NCI-H345 treated with DMSO at 0.1 percent for 48 hours (cell line): ENCODE measurements around the gene TWSG1.

Experiments used
- DNase-seq: peaks from one replicate; lab custom pipeline; 2025; ENCODE audit not compliant: unreplicated experiment; lab: John Stamatoyannopoulos, UW

Gene TWSG1

GRCh38 chr18:9334329-9334972 lies at the start of gene TWSG1:
Gene TWSG1, plus strand, starts transcription at chr18:9334773. Its CDS starts 2,457 bp downstream, at chr18:9337230.
- peak; percentile 54 for DNase-seq

DNA sequence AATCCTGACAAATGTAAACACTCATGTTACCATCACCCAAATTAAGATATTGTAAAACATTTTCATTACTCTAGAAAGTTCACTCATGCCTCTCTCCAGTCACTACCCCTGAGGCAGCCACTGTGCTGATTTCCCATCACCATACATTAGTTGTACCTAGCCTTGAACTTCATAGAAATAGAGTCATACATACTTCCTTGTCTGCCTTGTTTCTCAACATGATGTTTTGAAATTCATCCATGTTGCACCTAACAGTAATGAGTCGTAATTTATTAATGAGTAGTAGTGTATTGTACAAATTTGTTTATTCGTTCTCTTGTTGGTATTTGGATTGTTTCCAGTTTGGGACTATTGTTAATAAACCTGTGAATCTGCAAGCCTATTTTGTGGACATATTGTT lies 49.0 kb upstream of the TWSG1 start:
- DNase-seq, result no peak

GRCh38 chr18:9287036-9287435 lies 47.5 kb upstream of the TWSG1 start:
- peak; percentile 41 for DNase-seq

DNA sequence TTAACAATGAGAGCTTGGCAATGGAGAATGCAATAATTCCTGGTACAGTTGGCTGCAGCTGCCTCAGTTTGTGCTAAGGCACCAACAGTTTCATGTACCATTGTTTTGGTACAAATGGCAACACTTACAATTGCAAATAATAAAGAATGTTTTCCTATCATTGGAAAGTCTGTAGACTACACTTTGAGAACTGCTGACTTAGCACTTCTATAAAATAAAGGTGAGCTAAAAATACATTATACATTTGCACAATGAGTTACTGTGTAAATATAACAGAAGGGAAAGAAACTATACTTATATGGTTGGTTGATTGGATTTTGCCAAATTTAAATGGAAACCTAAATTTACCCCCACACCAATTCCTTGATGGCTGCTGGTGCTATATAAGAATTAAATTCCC lies 44.9 kb upstream of the TWSG1 start:
- DNase-seq, result no peak

GRCh38 chr18:9290156-9290555 lies 44.4 kb upstream of the TWSG1 start:
- DNase-seq, result no peak

GRCh38 chr18:9292047-9292446 lies 42.5 kb upstream of the TWSG1 start:
- no peak for DNase-seq

DNA sequence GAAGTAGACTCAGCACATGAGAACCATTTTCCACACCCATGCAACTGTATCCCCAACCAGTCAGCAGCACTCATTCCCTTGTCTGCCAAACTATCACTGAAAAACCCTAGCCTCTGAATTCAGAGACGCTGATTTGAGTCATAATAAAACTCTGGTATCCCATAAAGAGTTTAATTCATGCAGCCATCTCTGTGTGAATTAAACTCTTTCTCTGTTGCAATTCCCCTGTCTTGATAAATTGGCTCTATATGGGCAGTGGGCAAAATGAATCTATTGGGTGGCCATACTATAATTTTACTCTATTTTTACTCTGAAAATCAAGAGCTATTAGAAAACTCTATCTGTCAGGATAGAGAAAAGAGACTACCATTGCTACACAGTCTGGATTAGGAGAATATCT lies 40.6 kb upstream of the TWSG1 start:
- DNase-seq, result no peak

- DNase-seq, result no peak
These were observed 38.2 kb upstream of the TWSG1 start for GRCh38 chr18:9296233-9297006.

GRCh38 chr18:9297007-9297393 lies 37.6 kb upstream of the TWSG1 start:
- no peak for DNase-seq

- DNase-seq, result no peak
These were observed 30.0 kb upstream of the TWSG1 start for GRCh38 chr18:9304388-9305070.

GRCh38 chr18:9319333-9319732 lies 15.2 kb upstream of the TWSG1 start:
- no peak for DNase-seq

DNA sequence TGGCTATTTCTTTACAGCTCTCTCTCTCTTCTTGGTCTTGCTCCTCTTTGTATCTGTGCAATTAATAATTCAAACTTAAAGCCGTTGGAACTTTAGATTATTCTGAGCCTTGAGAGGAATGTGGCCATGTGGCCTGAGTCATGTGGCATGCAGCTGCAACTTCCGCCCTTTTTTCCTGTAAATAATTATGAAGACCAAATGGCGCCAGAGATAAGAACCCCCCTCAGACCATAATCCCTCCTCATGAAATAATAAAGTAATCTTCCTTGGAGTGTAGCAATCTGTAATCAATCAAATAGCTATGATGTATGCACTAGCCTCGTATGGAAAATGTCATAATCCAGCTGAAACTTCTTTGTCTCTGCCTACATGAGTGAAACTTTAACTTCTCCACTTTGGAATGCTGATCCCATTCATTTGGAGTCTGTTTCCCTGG lies 13.5 kb upstream of the TWSG1 start:
- no peak for DNase-seq

DNA sequence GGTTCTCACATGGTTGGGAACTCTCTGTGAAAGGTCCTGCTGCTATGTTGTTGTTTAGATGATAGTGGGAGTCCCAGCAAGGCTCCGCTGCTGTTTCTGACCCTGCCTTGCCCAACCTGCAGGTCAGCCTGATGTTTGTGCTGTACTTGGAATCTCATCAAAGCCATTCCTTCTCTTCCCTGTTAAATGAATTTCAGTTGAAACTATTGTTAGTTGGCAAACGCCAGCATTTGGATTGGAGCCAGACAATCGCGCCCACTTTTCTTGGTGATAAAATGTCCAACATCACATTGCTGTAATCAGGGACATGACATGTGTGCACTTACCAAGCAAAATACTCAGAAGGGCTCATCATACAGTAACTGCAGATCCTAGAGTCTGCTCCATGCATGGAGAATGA lies 12.8 kb upstream of the TWSG1 start:
- no peak for DNase-seq

GRCh38 chr18:9322744-9323143 lies 11.8 kb upstream of the TWSG1 start:
- no peak for DNase-seq

- DNase-seq, result no peak
These were observed 10.7 kb upstream of the TWSG1 start for GRCh38 chr18:9323750-9324445.

DNA sequence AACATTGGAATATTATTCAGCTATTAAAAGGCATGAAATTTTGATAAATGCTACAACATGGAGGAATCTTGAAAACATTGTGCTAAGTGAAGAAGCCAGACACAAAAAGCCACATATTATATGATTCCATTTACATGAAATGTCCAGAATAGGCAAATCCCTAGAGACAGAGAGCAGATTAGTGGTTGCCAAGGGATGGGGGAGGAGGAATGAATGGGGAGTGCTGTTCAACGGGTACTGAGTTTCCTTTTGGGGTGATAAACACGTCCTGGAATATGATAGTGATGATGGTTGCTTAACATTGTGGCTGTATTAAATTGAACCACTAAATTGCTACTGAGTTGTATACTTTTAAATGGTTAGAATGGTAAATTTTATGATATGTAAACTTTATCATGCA lies 8.9 kb upstream of the TWSG1 start:
- DNase-seq, result no peak

DNA sequence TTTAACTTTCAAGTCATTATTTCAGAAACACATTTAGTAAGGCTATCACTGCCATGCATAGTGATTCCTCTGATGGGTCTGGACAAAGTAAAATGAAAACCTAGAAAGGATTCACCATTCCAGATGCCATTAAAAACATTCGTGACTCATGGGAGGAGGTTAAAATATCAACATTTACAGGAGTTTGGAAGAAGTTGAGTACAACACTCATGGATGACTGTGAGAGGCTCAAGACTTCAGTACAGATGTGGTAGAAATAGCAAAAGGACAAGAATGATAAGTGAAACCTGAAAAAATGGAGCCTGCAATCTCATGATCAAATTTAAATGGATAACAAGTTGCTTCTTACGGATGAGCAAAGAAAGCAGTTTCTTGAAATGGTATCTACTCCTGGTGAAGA lies 5.8 kb upstream of the TWSG1 start:
- DNase-seq, result no peak

- DNase-seq, result no peak
These were observed 5.1 kb upstream of the TWSG1 start for GRCh38 chr18:9329471-9329870.

DNA sequence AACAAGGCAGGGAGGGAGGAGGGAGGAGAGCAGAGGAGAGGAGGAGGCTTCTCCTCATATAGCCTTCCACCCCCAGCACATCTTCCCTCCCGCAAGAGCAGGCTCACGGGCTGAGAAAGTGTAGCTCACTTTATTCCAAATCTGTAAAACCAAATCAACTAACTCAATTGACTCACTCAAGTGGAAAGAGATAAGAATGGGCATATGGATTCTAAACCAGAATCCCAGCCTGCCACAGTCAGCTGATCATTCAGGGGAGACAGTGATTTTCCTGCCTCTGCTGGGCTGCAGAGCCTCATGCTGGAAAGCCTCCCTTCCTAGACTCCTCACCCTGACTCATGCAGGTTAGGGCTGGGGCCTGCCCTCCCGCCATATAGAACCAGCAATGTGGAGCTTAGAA lies 4.2 kb upstream of the TWSG1 start:
- DNase-seq, result no peak

- DNase-seq, result no peak
These were observed 888 bp upstream of the TWSG1 start for GRCh38 chr18:9333441-9334328.
